Measurements from ENCODE around the gene SLK.

The SLK gene

DNA sequence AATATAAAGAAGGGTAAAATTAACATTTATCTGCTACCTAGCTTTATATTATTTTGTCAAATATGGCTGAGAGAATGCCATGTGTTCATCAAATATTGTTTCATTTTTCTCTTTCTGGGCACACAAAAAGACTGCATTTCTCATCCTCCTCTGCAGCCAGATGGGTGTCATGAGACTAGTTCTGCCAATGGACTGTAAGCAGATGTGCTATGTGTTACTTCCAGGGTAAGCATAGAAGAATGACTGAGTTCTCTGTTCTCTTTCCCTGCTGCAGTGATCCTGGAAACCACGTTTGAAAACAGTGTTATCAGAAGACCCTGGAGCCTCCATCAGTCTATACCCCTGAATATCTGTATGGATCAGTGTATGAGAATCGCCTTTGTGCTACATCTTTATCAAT, 24.1 kb upstream of the SLK start:
- DNase-seq (ENCODE audit: low spot score), result no peak

GRCh38 chr10:103947799-103948516, 19.0 kb upstream of the SLK start:
- DNase-seq (ENCODE audit: low spot score), result no peak

DNA sequence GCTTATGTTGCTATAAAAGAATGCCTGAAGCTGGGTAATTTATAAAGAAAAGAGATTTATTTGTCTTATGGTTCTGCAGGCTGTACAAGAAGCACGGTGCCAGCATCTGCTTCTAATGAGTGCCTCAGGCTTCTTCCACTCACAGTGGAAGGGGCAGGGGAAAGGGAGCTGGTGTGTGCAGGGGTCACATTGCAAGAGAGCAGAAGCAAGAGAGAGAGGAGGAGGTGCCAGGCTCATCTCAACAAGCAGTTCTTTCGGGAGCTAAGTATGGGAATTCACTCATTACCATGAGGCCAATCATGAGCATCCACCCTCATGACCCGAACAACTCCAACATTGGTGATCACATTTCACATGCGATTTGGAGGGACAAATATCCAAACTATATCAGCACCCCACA, 17.2 kb upstream of the SLK start:
- DNase-seq (ENCODE audit: low spot score), result no peak

GRCh38 chr10:103951183-103951582, 15.8 kb upstream of the SLK start:
- DNase-seq (ENCODE audit: low spot score), result no peak

- no peak for DNase-seq (ENCODE audit: low spot score)
Observed at GRCh38 chr10:103951942-103952341, 15.0 kb upstream of the SLK start.

DNA sequence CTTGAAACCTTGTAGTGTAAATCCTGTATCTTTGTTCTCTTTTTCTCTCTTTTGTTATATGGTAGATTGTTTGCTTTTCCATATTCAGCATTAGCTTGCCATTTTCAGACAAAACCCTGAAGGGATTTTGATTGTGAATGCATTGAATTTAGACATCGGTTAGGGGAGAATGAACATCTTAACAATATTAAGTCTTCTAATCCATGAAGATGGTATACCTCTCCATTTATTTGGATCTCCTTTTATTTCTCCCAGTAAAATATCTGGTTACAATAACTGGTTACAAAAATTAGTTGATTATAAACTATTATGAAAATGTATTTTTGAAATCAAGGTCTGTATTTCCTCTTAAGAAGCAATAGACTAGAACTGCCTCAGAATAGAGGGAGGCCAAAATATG, 12.4 kb upstream of the SLK start:
- no peak for DNase-seq (ENCODE audit: low spot score)

DNA sequence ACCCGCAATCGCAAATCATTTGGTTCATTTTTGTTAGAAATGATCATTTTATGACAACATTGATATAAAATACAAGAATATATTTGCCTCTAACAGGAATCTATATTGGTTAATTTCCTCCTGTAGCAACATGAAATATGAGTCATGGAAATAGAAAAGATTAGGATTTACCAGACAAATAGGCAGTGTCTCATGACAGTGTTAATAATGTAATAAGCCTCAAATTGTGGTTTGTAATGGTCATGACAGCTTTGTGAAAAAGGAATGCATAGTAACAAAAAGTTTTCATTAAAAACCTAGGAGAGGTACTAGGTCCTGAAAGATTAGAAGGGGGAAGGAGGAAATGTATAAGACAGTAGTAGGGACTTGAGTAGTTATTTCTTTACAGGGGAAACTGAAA, 7.9 kb upstream of the SLK start:
- no peak for DNase-seq (ENCODE audit: low spot score)

- DNase-seq (ENCODE audit: low spot score), result no peak
Observed at GRCh38 chr10:103960103-103960502, 6.8 kb upstream of the SLK start.

DNA sequence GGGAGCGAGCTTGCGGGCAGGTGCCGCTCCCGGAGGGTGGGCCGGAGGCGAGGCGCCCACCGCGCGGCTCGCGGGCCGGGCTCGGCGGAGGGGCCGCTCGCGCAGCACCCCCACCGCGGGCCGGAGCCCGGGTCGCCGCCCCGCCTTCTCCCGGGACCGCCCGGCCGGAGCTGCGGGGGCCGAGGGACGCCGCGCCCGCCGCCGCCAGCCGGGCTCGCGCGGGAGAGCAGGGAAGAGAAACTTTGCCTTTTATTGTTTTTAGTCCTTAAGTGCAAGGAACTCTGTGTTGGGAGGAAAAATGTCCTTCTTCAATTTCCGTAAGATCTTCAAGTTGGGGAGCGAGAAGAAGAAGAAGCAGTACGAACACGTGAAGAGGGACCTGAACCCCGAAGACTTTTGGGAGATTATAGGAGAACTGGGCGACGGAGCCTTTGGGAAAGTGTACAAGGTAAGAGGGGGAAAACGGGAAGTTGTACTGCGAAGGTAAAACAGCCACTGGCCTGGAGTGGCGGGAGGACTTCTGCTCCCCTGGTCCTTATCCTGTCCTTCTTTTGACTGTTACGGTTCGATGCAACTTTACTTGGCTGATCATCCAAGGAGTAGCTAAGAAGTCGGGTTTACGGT, 620 bp downstream of the SLK start:
- DNase-seq (ENCODE audit: low spot score), result no peak

- no peak for DNase-seq (ENCODE audit: low spot score)
Observed at GRCh38 chr10:103968441-103969391, 1.8 kb downstream of the SLK start.

DNA sequence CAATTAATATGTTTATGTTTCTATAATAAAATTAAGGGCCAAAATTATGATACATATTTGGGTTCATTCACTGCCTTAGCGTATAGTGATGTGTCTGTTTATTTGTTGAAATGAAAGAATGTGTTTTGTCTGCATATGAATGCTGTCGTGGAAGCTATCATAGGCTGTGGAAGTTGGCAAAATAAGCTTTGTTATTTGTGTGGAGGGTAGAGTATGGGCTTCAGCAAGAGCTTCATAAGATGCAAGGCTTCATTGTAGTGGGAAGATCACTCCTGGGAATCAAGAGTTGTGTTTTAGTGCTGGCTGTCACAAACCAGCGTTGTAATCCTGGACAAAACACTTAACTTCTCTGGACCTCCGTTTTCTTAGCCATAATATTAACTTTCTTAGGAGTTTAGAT, 2.5 kb downstream of the SLK start:
- DNase-seq (ENCODE audit: low spot score), result no peak

DNA sequence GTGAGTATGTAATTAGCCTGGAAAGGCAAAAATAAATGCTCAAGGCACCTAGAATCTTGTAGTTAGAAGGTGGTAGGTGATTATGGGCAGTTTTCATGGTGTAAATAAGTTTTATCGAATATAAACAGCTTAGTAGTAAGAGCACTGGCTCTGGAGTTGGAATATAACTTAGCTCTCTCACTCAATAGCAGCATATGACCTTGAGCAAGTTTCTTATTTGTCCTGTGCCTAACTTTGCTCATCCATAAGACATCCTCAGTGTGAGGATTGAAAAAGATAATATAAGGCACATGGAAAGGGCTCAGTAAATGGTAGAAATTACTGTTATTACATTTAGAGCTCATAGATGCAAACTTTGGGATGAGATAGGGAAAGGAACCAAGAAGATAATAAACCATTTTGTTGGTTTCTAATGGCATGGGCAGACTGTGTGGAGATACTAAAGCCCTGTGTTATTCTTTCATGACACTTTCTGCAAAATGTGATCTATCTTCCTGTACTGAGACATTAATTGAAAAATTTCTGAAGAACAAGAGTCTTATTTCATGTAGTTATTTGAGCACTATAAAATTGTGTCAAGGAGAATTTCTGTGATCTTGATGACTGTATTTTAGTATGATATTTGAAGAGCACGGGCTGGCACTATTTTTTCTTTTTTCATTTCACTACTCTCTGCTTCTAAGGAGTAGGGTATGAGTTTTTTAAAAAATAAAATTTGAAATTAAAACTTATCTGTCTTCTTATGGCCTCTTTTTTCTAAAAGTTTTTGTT, 3.1 kb downstream of the SLK start:
- no peak for DNase-seq (ENCODE audit: low spot score)

GRCh38 chr10:103975169-103975568, 8.2 kb downstream of the SLK start:
- DNase-seq (ENCODE audit: low spot score), result no peak

- DNase-seq (ENCODE audit: low spot score), result no peak
Observed at GRCh38 chr10:103977204-103977603, 10.3 kb downstream of the SLK start.

GRCh38 chr10:103979530-103979929, 12.6 kb downstream of the SLK start:
- no peak for DNase-seq (ENCODE audit: low spot score)

GRCh38 chr10:103980288-103980906, 13.5 kb downstream of the SLK start:
- no peak for DNase-seq (ENCODE audit: low spot score)

DNA sequence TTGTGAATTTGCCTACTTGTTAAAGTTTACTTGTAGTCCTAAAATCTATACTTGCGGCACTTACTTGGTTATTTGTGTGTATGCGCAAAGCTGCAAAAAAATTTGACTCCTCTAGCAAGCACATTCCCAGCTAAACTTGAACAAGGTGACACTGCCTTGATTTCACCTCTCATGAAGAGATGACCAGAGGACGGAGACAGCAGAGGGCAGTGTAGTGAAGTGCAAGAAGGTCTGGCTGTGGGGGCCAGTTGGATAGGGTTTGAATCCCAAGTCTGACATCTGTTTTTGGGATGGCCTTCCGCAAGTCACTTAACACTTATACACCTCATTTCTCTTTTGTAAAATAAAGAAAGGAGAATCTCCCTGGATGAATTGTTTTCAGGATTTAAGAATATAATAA, 15.7 kb downstream of the SLK start:
- DNase-seq (ENCODE audit: low spot score), result no peak

DNA sequence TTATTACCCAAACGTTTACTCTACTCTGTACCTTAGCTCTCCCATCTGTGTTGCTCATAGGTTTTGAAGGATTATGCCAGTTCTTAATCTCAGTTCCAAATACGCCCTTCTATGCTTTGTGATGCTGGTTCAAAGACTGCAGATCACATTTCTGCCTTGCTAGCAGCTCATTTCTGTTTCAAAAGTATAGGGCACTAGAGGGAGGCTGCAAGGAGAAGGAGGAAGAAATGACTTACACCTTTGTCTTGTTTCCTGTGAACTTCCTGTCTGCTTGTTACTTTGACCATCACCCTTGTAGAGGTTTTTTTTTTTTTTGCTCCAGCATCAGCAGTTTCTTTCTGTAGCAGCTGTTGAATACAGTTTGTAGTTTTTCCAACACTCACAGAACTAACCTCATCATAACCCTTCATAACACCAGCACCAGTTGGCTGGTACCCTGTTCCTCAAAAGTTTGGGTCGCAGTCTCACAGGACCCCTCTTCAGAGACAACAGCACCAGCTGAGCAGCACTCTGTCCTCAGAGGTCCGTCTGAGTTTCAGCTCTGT, 16.5 kb downstream of the SLK start:
- DNase-seq (ENCODE audit: low spot score), result no peak

DNA sequence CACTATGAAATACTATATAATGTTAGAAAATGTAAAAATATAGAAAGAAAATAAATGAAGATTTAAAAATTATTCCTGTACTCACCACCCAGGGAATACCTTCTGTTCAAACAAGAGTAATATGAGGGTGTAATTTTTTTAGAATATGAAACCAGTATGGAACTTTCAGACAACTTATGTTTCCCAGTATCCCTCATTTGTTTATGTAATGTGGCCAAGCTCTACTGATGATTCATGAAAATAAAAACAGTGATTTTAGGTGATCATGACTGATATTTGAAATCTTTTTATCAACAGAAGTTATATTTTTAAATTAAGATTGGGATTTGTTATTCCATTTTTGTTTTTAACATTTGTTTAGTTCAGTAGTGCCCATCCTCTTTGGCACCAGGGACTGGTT, 18.8 kb downstream of the SLK start:
- DNase-seq (ENCODE audit: low spot score), result no peak

- no peak for DNase-seq (ENCODE audit: low spot score)
Observed at GRCh38 chr10:103986360-103986759, 19.4 kb downstream of the SLK start.

GRCh38 chr10:103990121-103990520, 23.2 kb downstream of the SLK start:
- no peak for DNase-seq (ENCODE audit: low spot score)
